ENCODE results near the gene INSYN1.

INSYN1 gene

DNA sequence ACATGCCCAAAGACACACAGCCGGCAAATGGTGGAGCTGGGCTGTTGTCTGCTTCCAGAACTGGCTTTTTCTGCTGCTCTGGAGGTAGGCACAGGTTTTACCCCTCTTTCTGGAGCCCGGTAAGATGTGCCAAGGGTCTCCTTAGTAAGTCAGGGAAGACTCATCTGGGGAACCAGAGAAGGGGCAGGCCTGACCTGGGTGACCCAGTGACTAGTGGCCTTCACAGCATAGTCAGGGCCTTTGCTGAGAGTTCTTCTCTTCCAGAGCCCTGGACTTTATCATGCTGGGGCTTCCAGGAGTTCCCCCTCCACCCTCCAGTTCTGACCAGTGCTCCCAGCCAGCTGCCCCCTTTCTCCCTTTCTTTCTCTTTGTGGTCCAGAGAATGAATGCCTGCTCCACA lies 65.8 kb downstream of the INSYN1 start:
- DNase-seq (ENCODE audit: low read depth in 2 of 2), result no peak

DNA sequence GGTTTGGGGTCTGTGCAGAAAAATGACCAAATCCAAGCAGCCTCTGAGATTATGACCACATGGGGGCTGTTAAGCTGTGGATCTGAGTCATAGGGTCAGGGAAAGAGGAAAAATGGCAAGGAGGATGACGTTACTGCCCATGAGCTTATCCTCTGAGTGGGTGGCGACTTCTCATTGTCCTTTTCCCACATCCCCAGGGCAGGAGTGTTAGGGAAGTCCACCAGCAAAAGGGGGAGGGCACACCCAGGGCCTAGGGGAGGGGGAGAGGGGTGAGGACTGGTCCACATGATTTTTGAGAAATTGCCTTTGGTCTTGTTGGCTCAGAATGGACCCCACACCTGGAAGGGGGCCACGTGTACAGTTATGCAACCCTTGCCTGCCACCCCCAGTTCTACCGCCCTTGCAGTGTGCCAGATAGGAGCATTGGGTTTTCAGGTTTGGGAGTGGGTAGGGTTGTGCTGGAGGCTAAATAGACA lies 66.3 kb downstream of the INSYN1 start:
- DNase-seq (ENCODE audit: low read depth in 2 of 2), result no peak

DNA sequence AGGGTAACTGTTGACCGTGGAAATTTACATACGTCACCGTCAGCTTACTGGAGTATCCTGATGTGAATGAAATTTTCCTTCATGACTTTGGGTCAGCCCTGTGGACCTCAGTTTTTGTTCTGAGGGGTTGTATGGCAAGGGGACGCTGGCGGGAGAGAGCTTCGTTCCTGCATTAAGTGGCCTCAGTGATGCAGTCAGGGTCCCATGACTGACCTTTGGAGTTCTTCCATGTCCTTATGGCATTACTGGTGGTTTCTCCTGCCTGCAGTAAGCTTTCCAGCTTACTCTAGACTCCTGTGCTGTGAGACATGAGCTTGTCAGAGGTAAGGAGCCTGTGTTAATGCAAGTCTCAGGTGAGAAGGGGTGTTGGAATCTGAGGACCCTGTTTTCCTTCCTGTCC lies 67.2 kb downstream of the INSYN1 start:
- no peak for DNase-seq (ENCODE audit: low read depth in 2 of 2)

Measured in stimulated activated CD8-positive, alpha-beta memory T cell treated with anti-CD3 and anti-CD28 coated beads, Interleukin-15, amount 100 ng/mL, for 4 hours (primary cell).